GM12878 (cell line): ENCODE data around the gene ACTBL2. TPM values are rescaled to one million over a fixed set of nuclear protein-coding genes. Genes with fewer than 3 reads are reported as not detected.

Experiments used
- FOXM1 ChIP-seq: IDR thresholded peaks from 2 replicates; pipeline ENCODE4 v1.6.1; 2012; ENCODE audit warnings: low read depth, mild to moderate bottlenecking, inconsistent platforms, low read length, moderate library complexity
- NBN ChIP-seq: fragments of 450-650 bp; IDR thresholded peaks from 2 replicates; pipeline ENCODE4 v1.6.1; 2016
- RBBP5 ChIP-seq: fragments of 200-600 bp; sonication (generic); conservative IDR thresholded peaks from 2 replicates; pipeline ENCODE4 v1.6.1; 2016
- SIN3A ChIP-seq: IDR thresholded peaks from 2 replicates; pipeline ENCODE4 v1.6.1; 2012; ENCODE audit warnings: low read depth, low read length, improper control_type of control experiment
- TCF7 ChIP-seq: IDR thresholded peaks from 2 replicates; pipeline ENCODE4 v1.6.1; 2014; ENCODE audit warnings: antibody characterized with exemption, borderline replicate concordance
- polyA plus RNA-seq, 11 experiments: library from polyadenylated mRNA; depleted of rRNA in 4 of 11; unstranded in 6 of 11; stranded (reverse) in 5 of 11; fragments of >200 nt; fragmentation: Nextera tagmentation in 4 of 11; fragmentation: Illumina TruSeq in 1 of 11; extraction: Ambion mirVana in 4 of 11; extraction: Trizol in 1 of 11; gene quantifications; 1 replicate in 1 of 11; 2 replicates in 10 of 11; pipeline versions ENCODE4 v1.2.1 to v1.2.3, GENCODE V29; 2011 to 2016; ENCODE audit warnings: inconsistent platforms in 2 of 11, missing spikeins in 2 of 11, low read depth in 1 of 11
- total RNA-seq, 4 experiments: library from RNA; depleted of rRNA in 3 of 4; stranded (reverse); fragments of >200 nt in 3 of 4; fragmentation: Illumina TruSeq in 1 of 4; extraction: Trizol in 1 of 4; gene quantifications; 2 replicates each; pipeline versions ENCODE4 v1.2.1 to v1.2.3, GENCODE V29; 2013 to 2021
- TF ChIP-seq, protein P1 (sequence below): fragments of 450-650 bp; IDR thresholded peaks from 2 replicates; pipeline ENCODE4 v1.6.1; 2017; ENCODE audit warnings: antibody characterized with exemption, mild to moderate bottlenecking, moderate library complexity
- TF ChIP-seq, protein P2 (sequence below): IDR thresholded peaks from 2 replicates; pipeline ENCODE4 v1.6.1; 2012; ENCODE audit warnings: low read depth, low read length, improper control_type of control experiment
- TF ChIP-seq, protein P3 (sequence below): fragments of 450-650 bp; IDR thresholded peaks from 2 replicates; pipeline ENCODE4 v1.6.1; 2017; ENCODE audit warnings: mild to moderate bottlenecking, low read depth, inconsistent platforms; ENCODE audit not compliant: poor library complexity, severe bottlenecking

Gene ACTBL2
- total and polyA plus RNA-seq, 10 of the 15 experiments (the other 5 are each of a cell fraction or from before 2014, with no cell fraction given): 0.04 to 0.06 (median 0.04) TPM; not detected in 7

DNA sequence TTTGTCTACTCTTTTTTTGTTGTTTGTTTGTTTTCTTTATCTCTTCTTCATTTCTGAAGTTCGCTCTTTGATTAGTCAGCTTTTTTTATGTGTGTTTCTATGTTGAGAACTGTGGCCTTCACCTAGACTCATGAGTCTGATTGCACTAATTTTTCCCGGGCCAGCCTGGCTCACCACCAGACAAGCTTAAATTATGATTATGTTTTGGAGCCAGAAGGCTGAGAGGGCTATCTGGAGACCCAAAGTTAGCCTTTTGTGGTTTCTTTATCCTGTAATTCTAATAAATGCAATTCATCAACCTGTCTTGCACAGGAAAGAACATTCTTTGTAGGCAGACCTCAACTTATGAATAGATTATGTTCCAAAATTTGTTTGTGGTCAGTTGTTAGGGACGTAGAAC is 20.8 kb upstream of the ACTBL2 start (continued):
- TF ChIP-seq, protein P1, sequence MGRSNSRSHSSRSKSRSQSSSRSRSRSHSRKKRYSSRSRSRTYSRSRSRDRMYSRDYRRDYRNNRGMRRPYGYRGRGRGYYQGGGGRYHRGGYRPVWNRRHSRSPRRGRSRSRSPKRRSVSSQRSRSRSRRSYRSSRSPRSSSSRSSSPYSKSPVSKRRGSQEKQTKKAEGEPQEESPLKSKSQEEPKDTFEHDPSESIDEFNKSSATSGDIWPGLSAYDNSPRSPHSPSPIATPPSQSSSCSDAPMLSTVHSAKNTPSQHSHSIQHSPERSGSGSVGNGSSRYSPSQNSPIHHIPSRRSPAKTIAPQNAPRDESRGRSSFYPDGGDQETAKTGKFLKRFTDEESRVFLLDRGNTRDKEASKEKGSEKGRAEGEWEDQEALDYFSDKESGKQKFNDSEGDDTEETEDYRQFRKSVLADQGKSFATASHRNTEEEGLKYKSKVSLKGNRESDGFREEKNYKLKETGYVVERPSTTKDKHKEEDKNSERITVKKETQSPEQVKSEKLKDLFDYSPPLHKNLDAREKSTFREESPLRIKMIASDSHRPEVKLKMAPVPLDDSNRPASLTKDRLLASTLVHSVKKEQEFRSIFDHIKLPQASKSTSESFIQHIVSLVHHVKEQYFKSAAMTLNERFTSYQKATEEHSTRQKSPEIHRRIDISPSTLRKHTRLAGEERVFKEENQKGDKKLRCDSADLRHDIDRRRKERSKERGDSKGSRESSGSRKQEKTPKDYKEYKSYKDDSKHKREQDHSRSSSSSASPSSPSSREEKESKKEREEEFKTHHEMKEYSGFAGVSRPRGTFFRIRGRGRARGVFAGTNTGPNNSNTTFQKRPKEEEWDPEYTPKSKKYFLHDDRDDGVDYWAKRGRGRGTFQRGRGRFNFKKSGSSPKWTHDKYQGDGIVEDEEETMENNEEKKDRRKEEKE: no peak
- no peak for TF ChIP-seq TCF7
- TF ChIP-seq, protein P2, sequence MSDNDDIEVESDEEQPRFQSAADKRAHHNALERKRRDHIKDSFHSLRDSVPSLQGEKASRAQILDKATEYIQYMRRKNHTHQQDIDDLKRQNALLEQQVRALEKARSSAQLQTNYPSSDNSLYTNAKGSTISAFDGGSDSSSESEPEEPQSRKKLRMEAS: no peak
- TF ChIP-seq, protein P3, sequence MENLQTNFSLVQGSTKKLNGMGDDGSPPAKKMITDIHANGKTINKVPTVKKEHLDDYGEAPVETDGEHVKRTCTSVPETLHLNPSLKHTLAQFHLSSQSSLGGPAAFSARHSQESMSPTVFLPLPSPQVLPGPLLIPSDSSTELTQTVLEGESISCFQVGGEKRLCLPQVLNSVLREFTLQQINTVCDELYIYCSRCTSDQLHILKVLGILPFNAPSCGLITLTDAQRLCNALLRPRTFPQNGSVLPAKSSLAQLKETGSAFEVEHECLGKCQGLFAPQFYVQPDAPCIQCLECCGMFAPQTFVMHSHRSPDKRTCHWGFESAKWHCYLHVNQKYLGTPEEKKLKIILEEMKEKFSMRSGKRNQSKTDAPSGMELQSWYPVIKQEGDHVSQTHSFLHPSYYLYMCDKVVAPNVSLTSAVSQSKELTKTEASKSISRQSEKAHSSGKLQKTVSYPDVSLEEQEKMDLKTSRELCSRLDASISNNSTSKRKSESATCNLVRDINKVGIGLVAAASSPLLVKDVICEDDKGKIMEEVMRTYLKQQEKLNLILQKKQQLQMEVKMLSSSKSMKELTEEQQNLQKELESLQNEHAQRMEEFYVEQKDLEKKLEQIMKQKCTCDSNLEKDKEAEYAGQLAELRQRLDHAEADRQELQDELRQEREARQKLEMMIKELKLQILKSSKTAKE: no peak
- TF ChIP-seq NBN: no peak
- no peak for TF ChIP-seq RBBP5
- no peak for TF ChIP-seq FOXM1
- TF ChIP-seq SIN3A: no peak
